Endothelial cell of umbilical vein (primary cell): ENCODE measurements around the gene FOS.

ENCODE experiments used
- CTCF ChIP-seq, 2 donors: IDR thresholded peaks; 1 replicate in 1 of 2; 2 replicates in 1 of 2; pipeline ENCODE4 v1.5.1; 2011; ENCODE audit warnings: low read length in 2 of 2, mild to moderate bottlenecking in 2 of 2, moderate library complexity in 2 of 2, control low read depth in 1 of 2, inconsistent platforms in 1 of 2, low read depth in 1 of 2; ENCODE audit not compliant: insufficient read depth in 1 of 2; ENCODE audit errors: extremely low read depth in 1 of 2
- EZH2 ChIP-seq: IDR thresholded peaks from 2 replicates; pipeline ENCODE4 v1.6.1; 2012; ENCODE audit warnings: borderline replicate concordance, low read depth, mild to moderate bottlenecking, moderate library complexity, low read length, inconsistent platforms; ENCODE audit not compliant: severe bottlenecking
- GATA2 ChIP-seq: IDR thresholded peaks from 2 replicates; pipeline ENCODE4 v1.7.0; 2011; ENCODE audit warnings: low read depth, mild to moderate bottlenecking, moderate library complexity, mixed read lengths, low read length; ENCODE audit not compliant: insufficient read length, insufficient read depth
- JUN ChIP-seq: IDR thresholded peaks from 2 replicates; pipeline ENCODE4 v1.6.1; 2011; ENCODE audit warnings: borderline replicate concordance, low read depth; ENCODE audit not compliant: insufficient read length, insufficient read depth
- MAX ChIP-seq: IDR thresholded peaks from 2 replicates; pipeline ENCODE4 v1.6.1; 2011; ENCODE audit not compliant: insufficient read depth, insufficient read length
- MYC ChIP-seq: IDR thresholded peaks from one replicate; pipeline ENCODE4 v1.6.1; 2011; ENCODE audit warnings: mild to moderate bottlenecking, low read depth, low read length
- POLR2A ChIP-seq: IDR thresholded peaks from 2 replicates; pipeline ENCODE4 v1.6.1; 2012; ENCODE audit warnings: low read depth, mild to moderate bottlenecking, control low read depth, low read length
- POLR2AphosphoS5 ChIP-seq: IDR thresholded peaks from 2 replicates; pipeline ENCODE4 v1.6.1; 2012; ENCODE audit warnings: low read depth, mild to moderate bottlenecking, control low read depth, low read length, moderate library complexity; ENCODE audit not compliant: insufficient read depth

GRCh38 chr14:75313294-75313693, 34.7 kb downstream of the FOS start:
- TF ChIP-seq EZH2 = no peak
- TF ChIP-seq CTCF (IDR thresholded peaks at IDR 0.05; ENCODE audit: extremely low read depth in 1 of 2, insufficient read depth in 1 of 2, low read depth in 1 of 2, low read length in 2 of 2) = no peak
- TF ChIP-seq MYC = no peak
- TF ChIP-seq POLR2A = no peak
- TF ChIP-seq POLR2AphosphoS5 = no peak
- TF ChIP-seq MAX = no peak
- no peak for TF ChIP-seq JUN
- TF ChIP-seq GATA2 = no peak
